Vagina (tissue), 2 donors: ENCODE measurements around the gene SLC35E4.

ENCODE experiments used
- CTCF ChIP-seq, 3 experiments: fragments of 450-650 bp in 2 of 3; fragments of 200-600 bp in 1 of 3; sonication (generic) in 1 of 3; IDR thresholded peaks; one replicate each; pipeline ENCODE4 v1.5.1; 2017 to 2019; ENCODE audit warnings: antibody characterized with exemption in 3 of 3, mild to moderate bottlenecking in 2 of 3, moderate library complexity in 2 of 3
- POLR2A ChIP-seq, 2 donors: fragments of 450-650 bp; IDR thresholded peaks; one replicate each; pipeline ENCODE4 v1.6.1; 2017; ENCODE audit warnings: antibody characterized with exemption in 2 of 2, mild to moderate bottlenecking in 2 of 2, moderate library complexity in 2 of 2
- POLR2AphosphoS5 ChIP-seq, 2 donors: sonication (generic); formaldehyde crosslinking; IDR thresholded peaks; one replicate each; pipeline ENCODE4 v1.9.0; 2017; ENCODE audit warnings: antibody characterized with exemption in 2 of 2, mild to moderate bottlenecking in 2 of 2, low read depth in 1 of 2; ENCODE audit not compliant: insufficient read depth in 1 of 2

GRCh38 chr22:30610299-30610698 is 25.3 kb upstream of the SLC35E4 start:
- no peak for TF ChIP-seq CTCF (IDR thresholded peaks at IDR 0.05)
- no peak for TF ChIP-seq POLR2A (IDR thresholded peaks at IDR 0.05)
- no peak for TF ChIP-seq POLR2AphosphoS5 (IDR thresholded peaks at IDR 0.05; ENCODE audit: insufficient read depth in 1 of 2, low read depth in 1 of 2)
